H9 (cell line): ENCODE data around the gene MESP1. TPM values are rescaled to one million over a fixed set of nuclear protein-coding genes. Genes with fewer than 3 reads are reported as not detected.

Source experiments
- DNase-seq: peaks from one replicate; pipeline ENCODE4 v3.0.0-alpha.2; 2017
- H2AFZ ChIP-seq: one replicate; pipeline ENCODE4 v1.6.1; 2013; ENCODE audit warnings: mild to moderate bottlenecking, low read length, control low read depth, moderate library complexity
- H2AK5ac ChIP-seq: 2 replicates; pipeline ENCODE4 v1.6.1; 2013; ENCODE audit warnings: low read length, control low read depth, mixed read lengths; ENCODE audit not compliant: insufficient read length
- H2BK120ac ChIP-seq: one replicate; pipeline ENCODE4 v1.6.1; 2013; ENCODE audit warnings: low read depth, mild to moderate bottlenecking, low read length, control low read depth, inconsistent platforms; ENCODE audit not compliant: poor library complexity, severe bottlenecking
- H2BK12ac ChIP-seq: 2 replicates; pipeline ENCODE4 v1.6.1; 2013; ENCODE audit warnings: low read length, control low read depth, mixed read lengths, low read depth; ENCODE audit not compliant: insufficient read length
- H2BK15ac ChIP-seq: 2 replicates; pipeline ENCODE4 v1.6.1; 2013; ENCODE audit warnings: low read depth, low read length, control low read depth
- H2BK20ac ChIP-seq: one replicate; pipeline ENCODE4 v1.6.1; 2013; ENCODE audit warnings: low read depth, mild to moderate bottlenecking, low read length, control low read depth, inconsistent platforms; ENCODE audit not compliant: poor library complexity, severe bottlenecking
- H2BK5ac ChIP-seq: 2 replicates; pipeline ENCODE4 v1.6.1; 2013; ENCODE audit warnings: low read length, control low read depth, mixed read lengths; ENCODE audit not compliant: insufficient read length
- H3K14ac ChIP-seq: 2 replicates; pipeline ENCODE4 v1.6.1; 2013; ENCODE audit warnings: low read length, control low read depth; ENCODE audit not compliant: insufficient read depth
- H3K18ac ChIP-seq: 2 replicates; pipeline ENCODE4 v1.6.1; 2013; ENCODE audit warnings: low read depth, mild to moderate bottlenecking, mixed read lengths, low read length, control low read depth; ENCODE audit not compliant: insufficient read length
- H3K23ac ChIP-seq: 2 replicates; pipeline ENCODE4 v1.6.1; 2013; ENCODE audit warnings: low read length, control low read depth, mixed read lengths, low read depth; ENCODE audit not compliant: insufficient read length
- H3K23me2 ChIP-seq: 2 replicates; pipeline ENCODE4 v1.6.1; 2013; ENCODE audit warnings: low read depth, mild to moderate bottlenecking, mixed read lengths, low read length, control low read depth; ENCODE audit not compliant: insufficient read length, poor library complexity, severe bottlenecking
- H3K27ac ChIP-seq: 2 replicates; pipeline ENCODE4 v1.5.1; 2013; ENCODE audit warnings: low read length, control low read depth, mixed read lengths, low read depth; ENCODE audit not compliant: insufficient read length
- H3K27me3 ChIP-seq: 2 replicates; pipeline ENCODE4 v1.6.1; 2013; ENCODE audit warnings: low read length, control low read depth, inconsistent platforms; ENCODE audit not compliant: insufficient read depth
- H3K4ac ChIP-seq: 2 replicates; pipeline ENCODE4 v1.6.1; 2013; ENCODE audit warnings: low read depth, mild to moderate bottlenecking, control low read depth, inconsistent platforms, low read length, moderate library complexity
- H3K4me1 ChIP-seq: 2 replicates; pipeline ENCODE4 v1.6.1; 2013; ENCODE audit warnings: low read length, control low read depth, inconsistent platforms; ENCODE audit not compliant: insufficient read depth
- H3K4me2 ChIP-seq: 2 replicates; pipeline ENCODE4 v1.6.1; 2013; ENCODE audit warnings: low read length, control low read depth, mixed read lengths; ENCODE audit not compliant: insufficient read length, insufficient read depth
- H3K56ac ChIP-seq: 2 replicates; pipeline ENCODE4 v1.6.1; 2013; ENCODE audit warnings: low read depth, mild to moderate bottlenecking, mixed read lengths, low read length, control low read depth; ENCODE audit not compliant: insufficient read length
- H3K79me1 ChIP-seq: 2 replicates; pipeline ENCODE4 v1.6.1; 2013; ENCODE audit warnings: low read depth, mild to moderate bottlenecking, moderate library complexity, low read length, control low read depth, inconsistent platforms; ENCODE audit not compliant: insufficient read depth, poor library complexity, severe bottlenecking
- H3K79me2 ChIP-seq: 2 replicates; pipeline ENCODE4 v1.6.1; 2013; ENCODE audit warnings: low read length, control low read depth, inconsistent platforms; ENCODE audit not compliant: insufficient read depth
- H3K9ac ChIP-seq: 2 replicates; pipeline ENCODE4 v1.6.1; 2013; ENCODE audit warnings: low read length, control low read depth, mixed read lengths; ENCODE audit not compliant: insufficient read length; ENCODE audit errors: extremely low read depth
- H3K9me3 ChIP-seq: one replicate; pipeline ENCODE4 v1.6.1; 2013; ENCODE audit warnings: low read depth, low read length, inconsistent platforms; ENCODE audit not compliant: control insufficient read depth
- H3T11ph ChIP-seq: one replicate; pipeline ENCODE4 v1.6.1; 2013; ENCODE audit warnings: mild to moderate bottlenecking, low read length, control low read depth, inconsistent platforms
- H4K20me1 ChIP-seq: one replicate; pipeline ENCODE4 v1.6.1; 2013; ENCODE audit not compliant: control insufficient read depth, insufficient read length, insufficient read depth
- H4K5ac ChIP-seq: 2 replicates; pipeline ENCODE4 v1.6.1; 2013; ENCODE audit warnings: low read depth, mild to moderate bottlenecking, mixed read lengths, low read length, control low read depth; ENCODE audit not compliant: insufficient read length
- H4K8ac ChIP-seq: replicated peaks from 2 replicates; pipeline ENCODE4 v1.6.1; 2013; ENCODE audit warnings: low read length, control low read depth, mixed read lengths, low read depth; ENCODE audit not compliant: insufficient read length
- H4K91ac ChIP-seq: 2 replicates; pipeline ENCODE4 v1.6.1; 2013; ENCODE audit warnings: low read depth, mild to moderate bottlenecking, moderate library complexity, mixed read lengths, low read length, control low read depth; ENCODE audit not compliant: insufficient read length
- H3K27ac Mint-ChIP-seq, 3 experiments: 2 replicates in 2 of 3; 3 replicates in 1 of 3; pipeline ENCODE4 v1.8.0; 2020 to 2021; ENCODE audit warnings: mixed read lengths in 3 of 3, mild to moderate bottlenecking in 1 of 3, moderate library complexity in 1 of 3
- H3K27me3 Mint-ChIP-seq: 2 replicates; pipeline ENCODE4 v1.8.0; 2021; ENCODE audit warnings: low read depth, mild to moderate bottlenecking, moderate library complexity, mixed read lengths
- H3K36me3 Mint-ChIP-seq, 3 experiments: 2 replicates in 2 of 3; 3 replicates in 1 of 3; pipeline ENCODE4 v1.8.0; 2020 to 2021; ENCODE audit warnings: low read depth in 3 of 3, mixed read lengths in 3 of 3; ENCODE audit not compliant: insufficient read depth in 1 of 3
- H3K4me1 Mint-ChIP-seq, 2 experiments: 2 replicates each; pipeline ENCODE4 v1.8.0; 2020; ENCODE audit warnings: mixed read lengths in 2 of 2
- H3K4me3 Mint-ChIP-seq, 2 experiments: 2 replicates in 1 of 2; 3 replicates in 1 of 2; pipeline ENCODE4 v1.8.0; 2020 to 2021; ENCODE audit warnings: mild to moderate bottlenecking in 2 of 2, mixed read lengths in 2 of 2, moderate library complexity in 1 of 2
- H3K9me3 Mint-ChIP-seq, 2 experiments: 2 replicates in 1 of 2; 3 replicates in 1 of 2; pipeline ENCODE4 v1.8.0; 2020; ENCODE audit warnings: mild to moderate bottlenecking in 2 of 2, mixed read lengths in 2 of 2, moderate library complexity in 1 of 2
- CTCF ChIP-seq: fragments of 200-600 bp; sonication (generic); conservative IDR thresholded peaks from 3 replicates; pipeline ENCODE4 v1.8.0; 2021; ENCODE audit warnings: antibody characterized with exemption, mild to moderate bottlenecking
- WGBS: extraction: QIAGEN DNeasy Blood & Tissue Kit; methylation state at CpG from one replicate; pipeline ENCODE4 v1.1.7; 2013; ENCODE audit warnings: missing lambda C conversion rate, low lambda C conversion rate, mixed read lengths; ENCODE audit not compliant: insufficient read length; ENCODE audit errors: extremely low coverage; 5-methylcytosine and 5-hydroxymethylcytosine counted together
- total RNA-seq: library from RNA; stranded (reverse); gene quantifications from 2 replicates; pipeline ENCODE4 v1.2.1, GENCODE V29; 2021

Gene MESP1
- total RNA-seq, 1 experiment from 2014 or later: not detected

- Histone ChIP-seq H2AFZ (no peak overlapping the region), H3K56ac (no peak overlapping the region), H2AK5ac (no peak overlapping the region), H3K27ac (no peak overlapping the region), H3K4ac (no peak overlapping the region), H3K14ac (no peak overlapping the region), H3K9me3 (no peaks in the 10 kb centered on the region), H3K4me1 (no peaks in the 10 kb centered on the region), H2BK5ac (no peak overlapping the region), H3K79me2 (no peaks in the 10 kb centered on the region), H3K4me2 (no peak overlapping the region), H2BK15ac (no peak overlapping the region), H4K20me1 (no peaks in the 10 kb centered on the region), H2BK120ac (no peak overlapping the region), H3K79me1 (no peaks in the 10 kb centered on the region), H4K8ac (no peak overlapping the region), H2BK12ac (no peak overlapping the region), H3T11ph (no peak overlapping the region), H3K9ac (no peak overlapping the region), H2BK20ac (no peak overlapping the region), H3K23ac (no peak overlapping the region), H3K27me3 (no peaks in the 10 kb centered on the region), H3K18ac (no peak overlapping the region), H3K23me2 (no peaks in the 10 kb centered on the region), H4K91ac (no peak overlapping the region), H4K5ac (no peak overlapping the region)
- H3K27me3 Mint-ChIP-seq: peaks cover 7% of the 10 kb centered on the region
- H3K9me3 Mint-ChIP-seq: no peaks in the 10 kb centered on the region
- TF ChIP-seq CTCF: no peak
- no CpG with 5 or more reads among the region's 3 CpGs for WGBS
- no peak for DNase-seq
- no peaks in the 10 kb centered on the region for H3K4me1 Mint-ChIP-seq
- H3K27ac Mint-ChIP-seq: no peak overlapping the region
- H3K36me3 Mint-ChIP-seq: no peaks in the 10 kb centered on the region
- H3K4me3 Mint-ChIP-seq: no peak overlapping the region
Measured at GRCh38 chr15:89769366-89769765, 18.3 kb upstream of the MESP1 start.
